NCI-H510A (cell line): ENCODE results near the gene SPATA32.

Source experiments
- DNase-seq: peaks from one replicate; lab custom pipeline; 2025; lab: John Stamatoyannopoulos, UW

The SPATA32 gene

DNA sequence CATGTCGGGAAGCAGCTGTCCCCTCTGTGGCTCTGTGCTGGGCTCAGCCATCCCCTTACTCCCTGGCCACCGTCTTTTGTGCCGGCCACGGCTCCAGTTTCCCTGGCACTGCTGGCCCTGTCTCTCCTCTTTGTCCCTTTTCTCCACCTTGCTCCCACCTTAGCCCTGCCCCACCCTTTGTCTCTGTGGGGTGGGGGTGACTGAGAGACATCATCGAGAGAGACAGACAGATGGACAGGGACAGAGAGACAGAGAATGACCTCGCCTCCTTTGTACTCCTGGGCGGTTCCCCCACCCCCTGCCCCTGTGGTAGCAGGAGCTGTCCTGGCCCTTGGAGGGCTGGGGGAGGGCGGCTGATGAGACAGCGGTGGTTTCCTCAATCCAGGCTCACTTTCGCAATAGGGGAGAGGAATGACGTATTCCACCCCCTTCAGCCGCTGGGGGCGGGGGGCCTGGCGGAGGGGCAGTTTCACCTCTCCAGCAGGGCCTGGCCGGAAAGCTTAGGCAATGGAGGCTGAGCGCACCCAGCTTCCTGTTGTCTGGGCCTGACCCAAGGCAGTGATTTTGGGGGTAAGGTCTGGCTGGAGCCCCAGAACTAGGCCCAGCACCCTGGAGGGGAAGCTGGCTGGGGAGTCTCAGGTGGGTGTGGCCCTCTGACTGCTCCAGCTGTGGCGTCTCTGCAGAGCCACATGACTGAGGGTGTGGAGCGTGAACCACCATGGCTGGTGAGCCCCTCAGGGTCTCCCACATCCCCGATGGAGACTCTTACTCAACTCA is 32.9 kb downstream of the SPATA32 start:
- no peak for DNase-seq

DNA sequence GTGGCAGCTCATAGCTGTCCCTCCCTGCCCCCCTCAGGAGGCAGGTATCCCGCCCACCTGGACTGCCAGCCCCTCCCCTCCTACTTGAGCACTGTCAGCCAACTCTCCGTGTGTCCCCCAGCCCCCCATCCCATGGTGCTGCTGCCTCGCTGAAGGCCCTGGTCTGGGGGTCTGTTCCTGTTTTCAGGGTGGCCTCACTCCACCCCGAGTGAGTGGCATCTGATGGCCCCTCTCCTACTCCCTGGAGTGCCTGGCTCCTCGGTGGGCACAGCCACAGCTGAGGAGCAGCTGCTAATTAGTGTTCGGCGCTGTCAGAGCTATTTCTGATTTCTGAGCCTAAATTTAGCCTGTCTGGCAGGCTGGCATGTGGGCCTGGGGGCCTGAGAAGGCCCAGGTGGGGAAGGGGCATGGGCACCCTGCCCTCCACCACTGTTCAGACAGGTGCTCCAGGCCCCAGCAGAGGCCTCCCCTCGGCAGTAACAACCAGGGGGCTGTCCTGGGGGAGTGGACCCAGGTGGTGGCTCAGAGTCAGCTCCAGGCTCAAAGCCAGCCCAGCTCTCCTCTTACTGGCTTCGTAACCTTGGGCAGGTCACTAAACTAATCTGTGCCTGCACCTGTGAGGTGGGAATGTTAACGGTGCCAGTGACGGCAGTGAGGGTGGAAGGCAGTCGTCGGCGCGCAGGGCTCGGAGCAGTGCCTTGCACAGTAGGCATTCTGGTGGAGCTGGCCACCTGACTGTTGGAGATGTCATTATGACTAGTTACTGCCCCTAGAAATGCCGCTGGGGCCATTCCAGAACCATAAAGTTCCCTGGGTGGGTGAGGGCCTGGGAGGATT is 33.8 kb downstream of the SPATA32 start:
- no peak for DNase-seq

DNA sequence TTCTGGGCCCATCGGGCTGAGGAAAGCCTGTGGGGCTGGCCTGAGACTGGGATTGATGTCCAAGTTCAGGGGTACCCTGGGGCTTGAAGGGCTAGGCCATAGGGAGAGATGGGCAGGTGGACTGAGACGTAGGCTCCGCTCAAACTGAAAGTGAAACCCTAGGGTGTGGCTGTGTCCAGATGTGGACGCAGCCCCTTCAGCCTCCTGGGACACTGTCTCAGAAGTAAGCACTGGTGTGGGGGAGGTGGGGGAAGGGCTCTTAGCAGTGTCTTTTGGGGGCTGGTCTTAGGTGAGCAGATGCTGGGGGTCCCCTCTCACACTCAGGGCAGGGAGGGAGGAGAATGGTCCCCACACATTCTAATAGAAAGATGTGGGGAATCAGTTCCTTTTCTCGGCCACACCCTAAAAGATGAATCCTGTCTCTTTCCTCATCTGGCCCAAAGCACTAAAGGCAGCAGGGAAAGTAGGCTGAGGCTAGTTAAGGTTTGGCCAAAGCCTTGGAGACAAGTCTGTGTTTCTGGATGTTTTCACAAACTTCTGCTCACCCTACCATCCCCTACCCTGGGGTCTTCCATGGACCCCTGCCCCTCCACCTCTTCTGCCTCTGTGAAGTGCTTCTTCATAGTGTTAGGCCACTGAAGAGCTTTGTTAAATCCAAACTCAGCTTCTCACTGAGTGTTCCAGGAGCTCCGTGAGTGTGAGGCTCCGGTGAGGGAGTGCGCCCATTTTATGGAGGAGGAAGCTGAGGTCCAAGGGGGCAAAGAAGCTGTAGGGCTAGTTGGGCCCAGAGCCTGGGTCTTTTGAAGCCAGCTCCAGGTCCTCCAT is 34.6 kb downstream of the SPATA32 start:
- DNase-seq, result no peak

DNA sequence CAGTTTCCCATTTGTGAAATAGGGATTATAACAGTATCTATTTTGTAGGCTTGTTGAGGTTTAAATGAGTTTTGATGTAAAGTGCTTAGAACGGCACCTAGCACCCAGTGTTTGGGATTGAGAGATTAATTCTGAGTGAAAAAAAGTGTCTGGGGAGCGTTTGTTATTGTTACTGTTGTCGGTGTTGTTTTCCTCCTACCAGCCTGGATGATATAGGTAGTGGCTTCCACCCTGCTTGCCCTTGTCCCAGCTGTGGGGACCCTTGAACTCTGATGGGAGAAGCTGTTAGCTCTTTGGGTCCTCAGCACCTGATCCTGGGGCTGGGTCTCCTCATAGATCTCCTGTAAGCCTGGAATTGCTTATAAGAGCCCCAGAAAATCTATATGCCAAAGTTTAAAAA is 35.3 kb downstream of the SPATA32 start:
- DNase-seq, result no peak

DNA sequence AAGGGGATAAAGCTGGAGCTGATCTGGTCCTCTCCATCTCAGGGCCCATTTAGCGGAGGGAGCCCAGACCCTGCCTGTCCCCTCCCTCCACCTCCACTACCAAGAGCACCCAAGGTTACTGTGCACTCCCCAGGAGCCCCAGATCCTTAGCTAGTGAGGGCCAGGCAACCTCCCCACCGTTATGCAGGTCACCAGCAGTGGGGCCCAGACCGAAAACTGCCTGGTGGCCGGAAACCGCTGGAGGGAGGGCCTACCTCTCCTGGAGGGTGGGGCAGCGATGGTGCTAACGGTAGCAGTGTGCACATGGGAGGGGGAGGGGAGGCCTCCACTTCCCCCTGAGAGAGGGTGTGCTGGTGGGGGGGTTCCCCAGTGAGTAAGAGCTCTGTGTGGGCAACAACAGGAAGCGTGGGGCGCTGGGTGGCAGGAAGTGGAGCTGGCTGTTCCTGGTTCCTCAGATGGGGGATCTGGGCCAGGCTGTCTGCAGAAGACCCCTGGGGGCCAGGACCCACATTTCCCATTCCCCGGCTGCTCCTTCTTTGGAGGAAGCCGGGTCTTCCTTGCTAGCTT is 35.8 kb downstream of the SPATA32 start:
- no peak for DNase-seq

DNA sequence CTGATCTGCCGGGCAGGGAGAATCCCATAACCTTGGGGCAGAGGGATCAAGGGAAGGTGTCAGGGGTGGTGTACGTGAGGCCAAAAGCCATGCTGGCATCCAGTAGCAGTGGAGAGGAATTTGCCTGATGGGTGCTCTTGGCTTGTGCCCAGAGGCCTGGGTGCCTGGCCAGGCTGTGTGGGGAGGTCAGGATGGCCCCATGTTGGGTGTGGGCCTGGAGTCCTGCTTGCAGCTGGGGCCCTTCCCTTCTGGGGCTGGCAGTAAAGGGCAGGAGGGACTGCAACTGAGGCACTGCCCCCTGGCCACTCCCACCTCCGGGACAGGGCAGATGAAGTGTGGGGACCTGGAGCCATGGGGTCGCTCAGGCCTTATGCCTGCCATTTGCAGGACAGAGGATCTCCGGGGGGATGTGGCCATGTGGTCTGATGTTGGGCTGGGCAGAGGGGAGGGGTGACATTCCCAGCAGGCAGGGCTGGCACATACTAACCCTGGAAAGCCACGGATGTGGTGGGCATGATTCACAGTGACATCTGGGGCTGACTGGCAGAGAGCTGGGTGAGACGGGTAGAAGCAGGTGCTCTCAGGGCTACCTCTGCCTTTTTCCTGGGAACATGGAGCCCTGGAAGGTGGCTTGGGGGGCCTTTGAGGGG is 36.7 kb downstream of the SPATA32 start:
- DNase-seq, result no peak

DNA sequence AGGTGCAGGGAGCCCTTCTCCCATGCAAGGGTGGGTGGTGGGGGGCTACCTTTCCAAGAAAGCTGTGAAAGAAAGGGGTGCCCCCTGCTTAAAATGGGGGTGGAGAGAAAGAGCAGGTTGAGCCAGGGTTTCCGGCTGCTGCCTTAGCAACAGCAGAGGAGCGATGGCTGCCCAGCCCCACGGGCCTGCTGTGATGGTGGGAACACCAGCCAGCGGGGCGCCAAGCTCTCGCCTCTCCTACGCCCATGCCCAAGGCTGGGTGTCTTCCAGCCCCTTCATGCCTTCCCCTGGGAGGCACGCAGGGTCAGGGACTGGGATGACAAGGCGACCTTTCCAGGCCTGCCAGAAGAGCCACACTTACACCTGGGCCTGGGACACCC is 37.2 kb downstream of the SPATA32 start:
- DNase-seq, result no peak

DNA sequence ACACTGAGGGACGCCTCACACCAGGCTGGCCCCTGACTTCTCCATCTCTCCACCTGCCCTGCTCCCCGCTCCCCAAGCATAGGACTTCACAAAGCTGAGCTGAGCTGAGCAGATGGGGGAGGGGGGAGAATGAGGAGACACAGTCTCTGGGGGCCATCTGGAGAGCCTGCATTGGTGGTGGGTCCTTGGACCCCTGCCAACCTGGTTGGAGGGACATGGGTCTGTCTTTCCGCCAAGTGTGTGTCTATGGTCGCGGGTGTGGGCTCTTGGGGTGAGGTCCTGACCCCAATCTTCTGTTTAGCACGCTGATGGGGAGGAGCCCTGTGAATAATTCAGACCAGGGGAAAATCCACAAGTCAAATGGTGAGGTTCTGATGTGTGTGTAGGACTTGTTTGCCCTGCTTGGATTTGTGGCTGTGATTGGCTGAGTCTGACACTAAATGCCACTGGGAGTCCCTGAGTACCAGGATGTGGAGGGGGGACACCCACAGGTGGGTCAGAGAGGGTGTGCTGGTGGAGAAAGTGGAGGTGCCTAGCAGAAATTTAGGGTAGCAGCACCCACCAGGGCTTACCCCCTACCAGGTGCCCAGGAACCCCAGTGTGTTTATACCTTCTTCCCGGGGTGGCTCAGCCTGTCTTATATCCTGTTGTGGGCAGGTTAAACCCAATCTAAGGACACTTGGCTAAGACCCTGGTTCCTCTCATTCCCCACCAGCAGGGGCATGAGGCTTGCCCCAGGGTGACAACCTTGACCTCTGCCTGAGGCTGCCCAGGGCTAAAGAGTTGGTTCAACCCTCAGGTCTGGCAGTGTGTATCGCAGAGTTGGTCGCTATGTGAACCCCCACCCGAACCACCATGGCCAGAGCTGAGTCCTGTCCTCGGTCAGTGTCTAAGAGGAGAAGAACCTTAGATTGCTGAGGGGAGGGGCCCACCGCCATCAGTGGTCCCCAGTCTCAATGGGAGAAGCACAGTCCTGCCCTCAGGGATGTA is 38.1 kb downstream of the SPATA32 start:
- DNase-seq, result no peak

DNA sequence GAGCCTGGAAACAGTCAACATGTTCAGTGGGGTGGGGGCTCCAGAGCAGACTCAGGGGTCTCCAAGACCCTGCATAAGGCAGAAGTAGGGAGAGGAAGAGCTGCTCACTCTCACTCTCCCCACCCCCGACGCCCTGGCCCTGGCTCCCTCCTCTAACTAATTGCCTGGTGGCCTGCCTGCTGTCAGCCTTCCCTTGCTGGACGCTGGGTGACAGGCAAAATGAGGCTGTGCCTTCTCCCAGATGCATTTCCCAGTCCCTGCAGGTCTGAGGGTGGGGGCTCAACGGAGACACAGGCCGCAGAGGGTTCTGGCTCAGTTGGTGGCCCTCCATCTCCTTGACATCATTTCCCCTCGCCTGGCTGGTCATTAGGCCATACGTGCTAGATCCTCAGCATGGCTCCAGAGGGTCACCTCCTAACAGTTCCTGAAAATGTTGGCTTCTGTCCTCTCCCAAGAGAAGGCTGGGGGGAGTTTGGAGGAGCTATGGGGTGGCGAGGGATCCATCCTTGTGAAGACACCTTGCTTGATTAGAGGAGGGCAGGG is 38.8 kb downstream of the SPATA32 start:
- no peak for DNase-seq

DNA sequence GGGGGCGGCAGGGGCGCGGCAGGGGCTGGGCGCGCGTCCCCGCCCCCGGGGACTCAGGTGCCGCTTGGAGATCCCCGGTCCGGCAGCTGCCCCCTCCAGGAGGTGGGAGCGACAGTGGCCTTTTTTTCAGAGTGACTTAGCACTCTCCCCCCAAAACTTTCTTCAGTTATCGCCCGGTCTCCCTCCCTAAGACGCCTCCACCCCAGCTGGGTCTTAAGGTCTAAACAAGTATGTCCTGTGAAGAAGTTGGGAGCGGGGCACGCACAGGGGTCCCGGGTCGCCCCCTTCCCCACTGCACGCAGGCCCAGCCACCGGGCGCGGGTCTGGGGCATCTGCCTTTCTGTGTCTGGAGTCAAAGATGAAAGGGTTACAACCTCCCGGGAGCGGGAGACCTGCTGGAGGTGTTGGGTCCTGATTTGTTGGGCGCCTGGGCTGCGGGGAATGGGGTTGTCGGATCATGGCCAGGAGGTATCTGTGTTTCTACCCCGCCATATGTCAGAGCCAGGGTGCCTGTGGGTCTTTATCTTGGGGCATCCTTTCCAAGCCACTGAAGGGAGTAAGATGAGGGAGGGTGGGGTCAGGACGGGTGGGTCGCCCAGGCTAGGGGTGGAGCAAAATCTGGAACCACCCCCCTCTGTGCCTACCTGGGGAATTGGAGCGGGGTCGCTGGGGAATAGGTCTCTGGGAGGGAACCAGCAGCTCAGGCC is 39.5 kb downstream of the SPATA32 start:
- DNase-seq, result no peak

DNA sequence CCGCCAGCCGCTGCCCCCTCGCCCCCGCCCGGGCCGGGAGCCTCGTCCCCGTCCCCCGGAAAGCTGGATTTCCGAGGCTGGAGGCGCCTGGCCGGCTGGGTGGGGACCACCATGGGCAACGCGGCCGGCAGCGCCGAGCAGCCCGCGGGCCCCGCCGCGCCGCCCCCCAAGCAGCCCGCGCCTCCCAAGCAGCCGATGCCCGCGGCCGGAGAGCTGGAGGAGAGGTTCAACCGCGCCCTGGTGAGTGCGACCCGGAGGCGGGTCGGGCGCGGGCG is 39.9 kb downstream of the SPATA32 start:
- DNase-seq, result no peak

DNA sequence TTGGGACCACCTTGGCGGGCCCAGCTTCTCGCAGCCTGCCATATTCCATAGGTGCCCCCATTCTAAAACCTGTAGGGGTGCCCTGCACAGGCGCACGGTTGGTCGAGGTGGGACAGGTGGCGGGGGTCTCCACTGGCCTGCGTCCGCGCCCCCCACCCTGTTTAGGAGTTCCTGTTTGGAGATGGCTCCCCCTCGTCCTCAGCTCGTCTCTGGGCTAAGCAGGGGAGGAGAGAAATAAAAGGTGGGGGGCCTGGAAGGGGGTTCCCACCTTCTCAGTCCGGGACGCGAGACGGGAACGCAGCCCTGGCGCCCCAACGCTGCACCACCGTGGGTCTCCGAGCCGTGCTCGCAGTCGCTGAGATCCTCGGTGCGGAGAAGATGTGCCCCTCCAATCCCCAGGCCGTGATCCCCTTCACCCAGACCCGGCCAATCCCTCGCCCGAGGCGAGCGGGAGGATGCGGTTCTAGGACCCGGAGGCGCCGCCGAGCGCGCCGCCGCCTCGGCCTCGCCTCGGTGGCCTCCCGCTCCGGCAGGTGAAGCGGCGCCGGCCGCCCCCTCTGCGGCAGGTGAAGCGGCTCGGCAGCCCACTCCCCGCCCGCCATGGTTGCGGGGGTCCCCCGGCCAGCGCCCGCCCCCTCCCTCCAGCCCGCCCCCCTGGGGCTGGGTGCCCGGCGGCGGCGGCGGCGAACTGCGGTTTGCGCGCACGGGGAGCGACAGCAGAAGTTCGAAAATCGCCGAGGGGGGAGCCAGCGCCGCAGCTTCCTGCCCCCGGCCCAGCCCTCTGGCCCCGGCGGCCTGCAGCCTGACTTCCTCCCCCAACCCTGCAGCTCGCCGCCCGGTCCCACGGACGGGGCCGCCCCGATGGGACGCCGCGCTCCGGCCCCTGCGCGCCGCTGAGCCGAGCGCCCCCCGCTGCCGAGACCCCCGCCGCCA is 40.5 kb downstream of the SPATA32 start, which contains the start of gene FMNL1:
Gene FMNL1, plus strand, starts transcription at position 805 of the 933 bp plus-strand sequence. CDS start 240 bp downstream, outside the sequence.
- no peak for DNase-seq

DNA sequence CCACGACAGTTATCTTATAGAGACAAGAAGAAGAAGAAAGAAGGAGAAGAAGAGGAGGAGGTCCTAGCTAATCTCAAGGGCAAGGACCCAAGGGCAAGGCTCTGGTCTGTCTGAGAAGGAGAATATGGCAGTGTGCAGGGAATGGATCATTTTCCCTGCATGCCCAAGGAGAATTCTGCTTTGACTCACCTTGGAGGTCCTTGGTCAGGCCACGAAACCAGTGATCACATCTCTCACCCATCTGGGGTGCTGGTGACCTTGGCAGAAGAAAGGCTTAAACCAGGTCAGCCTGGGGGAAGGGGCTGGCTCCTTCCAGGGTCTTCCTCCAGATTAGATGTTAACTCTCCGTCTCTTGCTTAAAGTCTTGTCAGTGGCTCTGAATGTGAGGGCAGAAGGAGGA is 41.8 kb downstream of the SPATA32 start:
- DNase-seq, result no peak

DNA sequence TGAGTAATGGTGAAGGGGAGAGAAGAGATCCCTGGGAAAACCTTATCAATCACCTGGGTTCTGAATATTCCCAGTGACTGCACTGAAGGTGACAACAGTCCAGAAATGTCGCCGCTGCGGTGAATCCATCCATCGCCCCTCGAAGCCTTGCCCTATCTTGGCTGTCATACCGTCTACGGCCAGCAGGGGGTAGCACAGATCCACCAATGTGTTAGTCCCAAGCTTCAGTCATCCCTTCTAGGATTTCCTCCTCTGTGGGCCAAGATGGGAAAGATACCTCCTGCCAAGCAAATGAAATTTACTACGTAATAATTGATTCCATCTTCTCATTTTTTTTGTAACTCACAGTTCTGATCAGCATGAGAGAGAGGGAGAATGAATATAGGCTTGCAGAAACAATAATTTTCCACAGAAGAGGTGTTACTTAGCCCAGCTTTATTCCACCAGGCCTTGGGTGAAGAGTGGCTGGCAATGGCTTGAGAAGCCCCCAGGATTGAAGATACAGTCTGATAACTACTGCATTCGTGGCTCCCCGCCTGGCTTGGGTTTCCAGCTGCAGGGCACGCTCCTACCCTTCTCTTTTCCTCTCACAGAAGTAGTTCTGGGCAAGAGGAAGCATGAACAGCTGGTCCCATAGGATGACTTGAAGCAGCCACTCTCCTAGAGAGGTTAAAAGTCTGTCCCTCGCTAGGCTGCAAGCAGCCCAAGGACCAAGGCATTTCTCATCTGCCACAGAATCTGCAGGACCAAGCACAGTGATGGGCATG is 42.8 kb downstream of the SPATA32 start:
- no peak for DNase-seq
